Astrocyte (in vitro differentiated cells and primary cell): ENCODE data around the gene CEACAM20.

Experiments
- CTCF ChIP-seq: IDR thresholded peaks from 2 replicates; pipeline ENCODE4 v1.5.1; 2011; ENCODE audit warnings: low read depth, mild to moderate bottlenecking, inconsistent platforms, low read length, moderate library complexity; ENCODE audit not compliant: insufficient read depth
- EZH2 ChIP-seq: IDR thresholded peaks from 2 replicates; pipeline ENCODE4 v1.6.1; 2012; ENCODE audit warnings: mild to moderate bottlenecking, low read length, inconsistent platforms; ENCODE audit not compliant: insufficient read depth

DNA sequence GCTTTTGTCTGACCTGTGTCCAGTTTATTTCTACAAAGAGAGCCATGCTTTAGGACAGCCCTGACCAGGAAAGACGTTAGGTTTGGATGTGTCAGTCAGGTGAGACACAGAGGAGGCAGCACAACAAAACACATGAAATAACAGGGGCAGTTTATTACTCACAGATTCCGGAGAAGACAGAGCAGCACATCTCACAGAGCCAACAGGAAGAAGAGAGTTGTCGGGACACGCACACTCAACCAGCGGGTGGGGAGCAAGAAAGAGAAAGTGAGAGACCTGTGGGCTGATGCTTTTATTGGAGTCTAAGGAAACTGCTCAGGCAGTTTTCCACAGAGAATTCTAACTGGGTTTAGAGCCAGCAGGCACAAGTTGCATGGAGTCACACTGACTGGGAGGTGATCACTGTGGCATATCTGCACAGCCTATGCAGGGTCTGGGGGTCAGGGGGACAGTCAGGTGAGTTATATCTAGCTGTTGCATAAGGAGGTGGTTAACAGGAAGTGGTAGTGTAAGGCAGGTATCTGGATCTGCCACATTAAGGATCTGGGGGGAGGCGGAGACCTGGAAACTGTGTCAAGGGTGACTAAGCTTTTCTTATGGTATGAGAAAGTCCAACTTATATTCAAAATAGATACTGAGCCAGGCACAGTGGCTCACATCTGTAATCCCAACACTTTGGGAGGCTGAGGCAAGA, 24.1 kb upstream of the CEACAM20 start:
- TF ChIP-seq CTCF (no peak), EZH2 (no peak)
